ENCODE data around the gene LRMDA. TPM values are rescaled to one million over a fixed set of nuclear protein-coding genes. Genes with fewer than 3 reads are reported as not detected.

The LRMDA gene
- total RNA-seq, 1 experiment from 2014 or later: 4.8 TPM

DNA sequence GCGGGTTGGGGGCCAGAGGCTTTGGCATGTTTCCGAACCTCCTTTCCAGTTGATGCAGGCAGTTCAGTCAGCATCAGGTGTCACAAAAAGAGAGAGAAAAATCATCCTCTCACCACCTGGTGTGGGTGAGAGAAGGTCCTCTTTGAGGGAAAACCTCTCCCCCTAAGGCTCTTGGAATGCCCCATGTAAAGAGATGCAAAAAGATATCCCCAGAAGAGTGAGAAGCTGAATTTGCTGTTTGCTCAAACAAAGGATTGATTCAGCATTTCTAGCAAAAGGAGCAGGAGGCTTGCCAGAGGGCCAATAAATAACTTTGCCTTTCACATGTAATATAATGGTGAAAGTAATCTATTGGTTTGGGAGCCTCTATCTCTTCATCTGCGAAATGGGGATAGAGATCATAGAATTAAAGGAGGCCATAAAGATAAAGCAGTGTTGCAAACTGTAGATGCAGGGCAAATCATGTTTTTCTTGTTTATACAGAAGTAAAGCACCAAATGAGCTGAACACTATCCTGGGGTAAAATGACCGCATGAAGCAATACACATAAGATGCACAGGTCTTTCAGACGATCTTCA lies 425.9 kb downstream of the LRMDA start:
- H3K79me2 ChIP-seq (ENCODE audit: insufficient read depth, low read length): no peaks in the 10 kb centered on the region
- ChIA-PET POLR2A (no interaction called here), CTCF (no interaction called here), RAD21 (ENCODE audit: low non-redundant PET in 1 of 2, low total read pairs in 2 of 2, uncharacterized antibody in 2 of 2, unreplicated experiment in 2 of 2) (no interaction called here)
- no peak overlapping the region for H3K27ac ChIP-seq (ENCODE audit: low read depth, low read length)
- H2AFZ ChIP-seq (ENCODE audit: low read depth, low read length, poor library complexity, severe bottlenecking): no peak overlapping the region
- H3K9me2 ChIP-seq (ENCODE audit: insufficient read depth): no peaks in the 10 kb centered on the region
- no peaks in the 10 kb centered on the region for H3K9me3 ChIP-seq (ENCODE audit: control insufficient read depth in 1 of 2, insufficient read depth in 1 of 2, low read depth in 1 of 2, low read length in 2 of 2)
- H3K4me1 ChIP-seq (ENCODE audit: control insufficient read depth in 1 of 2, insufficient read depth in 2 of 2, low read length in 2 of 2): no peaks in the 10 kb centered on the region
- H3K9ac ChIP-seq (ENCODE audit: low read length): no peak overlapping the region
- intact Hi-C loops (cut with micrococcal nuclease): no loop called here
- ATAC-seq (no peak), DNase-seq (ENCODE audit: low read depth, low spot score) (no peak)
- H3K27me3 ChIP-seq (ENCODE audit: insufficient read depth, low read length): no peaks in the 10 kb centered on the region
- no peaks in the 10 kb centered on the region for H3K36me3 ChIP-seq (ENCODE audit: control insufficient read depth in 1 of 2, insufficient read depth in 2 of 2, low read length in 2 of 2)
- H3K4me2 ChIP-seq (ENCODE audit: low read length): no peak overlapping the region
- no peak overlapping the region for H3K4me3 ChIP-seq (replicated peaks in 1 of 2; ENCODE audit: low read depth in 1 of 2, low read length in 2 of 2)
- no peak for TF ChIP-seq FOSL1 (IDR thresholded peaks at IDR 0.05; ENCODE audit: low read depth)
- no peak for TF ChIP-seq YY1 (IDR thresholded peaks at IDR 0.05; ENCODE audit: extremely low read depth, insufficient replicate concordance, low read depth, low read length)
- TF ChIP-seq CBX3 (IDR thresholded peaks at IDR 0.05; ENCODE audit: low read depth): no peak
- TF ChIP-seq CEBPB (IDR thresholded peaks at IDR 0.05; ENCODE audit: low read depth): no peak
- no peaks in the 10 kb centered on the region for H4K20me1 ChIP-seq (ENCODE audit: insufficient read depth)
- no TSS peak for BruUV-seq (replicated peaks)

DNA sequence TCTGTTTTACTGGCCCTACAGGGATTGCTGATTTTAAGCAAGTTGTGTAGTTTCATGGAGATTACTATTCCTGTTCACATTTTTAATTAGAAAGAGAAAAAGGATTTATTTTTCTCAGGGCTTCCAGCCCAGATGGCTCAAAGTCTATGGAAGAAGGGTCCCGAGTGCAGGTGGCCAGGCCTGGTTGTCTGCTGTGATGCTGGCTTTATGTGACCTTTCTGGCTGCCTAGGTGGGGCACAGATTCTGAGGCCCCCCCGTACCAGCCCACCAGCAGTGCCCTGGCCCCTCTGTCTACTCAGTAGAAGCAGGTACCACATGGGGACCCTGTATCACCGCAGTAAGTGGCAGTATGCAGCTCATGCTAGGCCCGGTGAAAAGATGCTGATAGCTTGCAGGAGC lies 426.5 kb downstream of the LRMDA start:
- DNase-seq (ENCODE audit: low read depth, low spot score) (no peak), ATAC-seq (no peak)
- Histone ChIP-seq H3K9me2 (ENCODE audit: insufficient read depth) (no peaks in the 10 kb centered on the region), H3K79me2 (ENCODE audit: insufficient read depth, low read length) (no peaks in the 10 kb centered on the region), H3K27me3 (ENCODE audit: insufficient read depth, low read length) (no peaks in the 10 kb centered on the region), H4K20me1 (ENCODE audit: insufficient read depth) (no peaks in the 10 kb centered on the region), H3K36me3 (ENCODE audit: control insufficient read depth in 1 of 2, insufficient read depth in 2 of 2, low read length in 2 of 2) (no peaks in the 10 kb centered on the region), H3K4me2 (ENCODE audit: low read length) (no peak overlapping the region), H3K9ac (ENCODE audit: low read length) (no peak overlapping the region), H3K4me1 (ENCODE audit: control insufficient read depth in 1 of 2, insufficient read depth in 2 of 2, low read length in 2 of 2) (no peaks in the 10 kb centered on the region), H3K27ac (ENCODE audit: low read depth, low read length) (no peak overlapping the region), H3K9me3 (ENCODE audit: control insufficient read depth in 1 of 2, insufficient read depth in 1 of 2, low read depth in 1 of 2, low read length in 2 of 2) (no peaks in the 10 kb centered on the region), H3K4me3 (replicated peaks in 1 of 2; ENCODE audit: low read depth in 1 of 2, low read length in 2 of 2) (no peak overlapping the region), H2AFZ (ENCODE audit: low read depth, low read length, poor library complexity, severe bottlenecking) (no peak overlapping the region)
- ChIA-PET POLR2A (no interaction called here), RAD21 (ENCODE audit: low non-redundant PET in 1 of 2, low total read pairs in 2 of 2, uncharacterized antibody in 2 of 2, unreplicated experiment in 2 of 2) (no interaction called here), CTCF (no interaction called here)
- no TSS peak for BruUV-seq (replicated peaks)
- intact Hi-C loops (cut with micrococcal nuclease): no loop called here
- TF ChIP-seq, protein P1, sequence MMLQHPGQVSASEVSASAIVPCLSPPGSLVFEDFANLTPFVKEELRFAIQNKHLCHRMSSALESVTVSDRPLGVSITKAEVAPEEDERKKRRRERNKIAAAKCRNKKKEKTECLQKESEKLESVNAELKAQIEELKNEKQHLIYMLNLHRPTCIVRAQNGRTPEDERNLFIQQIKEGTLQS (IDR thresholded peaks at IDR 0.05): no peak
- TF ChIP-seq SRF (IDR thresholded peaks at IDR 0.05; ENCODE audit: low read depth) (no peak), ZNF274 (IDR thresholded peaks at IDR 0.05; ENCODE audit: low read depth, low read length) (no peak), JUND (IDR thresholded peaks at IDR 0.05) (no peak)

All from HCT116 (cell line).